ENCODE data around the gene ZBTB21.

DNA sequence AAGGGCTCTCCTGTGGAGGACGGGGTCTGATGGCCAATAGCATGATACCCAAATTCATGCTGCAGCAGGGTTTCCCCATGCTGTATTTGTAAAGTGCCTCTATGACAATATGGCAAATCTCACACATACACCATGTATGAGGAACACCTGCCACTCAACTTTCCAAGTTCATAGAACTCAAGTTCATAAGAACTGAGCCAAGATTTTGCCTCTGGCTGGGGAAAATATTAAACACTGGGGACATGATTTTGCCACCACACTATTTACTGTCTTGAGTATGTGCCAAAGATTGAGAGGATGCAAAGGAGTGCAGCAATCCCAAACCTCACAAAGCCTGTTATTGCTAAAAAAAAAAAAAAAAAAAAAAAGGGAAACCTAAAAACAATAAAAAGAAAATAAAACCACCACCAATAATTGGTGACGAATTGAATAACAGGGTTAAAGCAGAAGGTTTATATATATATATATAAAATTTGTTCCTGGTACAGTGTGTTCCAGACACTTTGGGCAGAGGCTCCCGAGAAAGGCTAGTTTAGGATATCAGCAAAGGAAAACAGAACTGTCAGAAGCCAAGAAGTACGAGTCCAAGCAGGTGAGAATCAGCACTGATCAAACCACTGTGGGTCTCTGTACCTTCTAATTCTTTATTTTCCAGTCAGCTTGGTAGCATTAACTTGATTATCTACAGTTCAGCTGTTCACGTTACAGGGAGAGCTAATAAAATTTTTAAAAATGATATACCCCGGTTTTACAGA lies 24.3 kb downstream of the ZBTB21 start:
- TF ChIP-seq, protein P1, sequence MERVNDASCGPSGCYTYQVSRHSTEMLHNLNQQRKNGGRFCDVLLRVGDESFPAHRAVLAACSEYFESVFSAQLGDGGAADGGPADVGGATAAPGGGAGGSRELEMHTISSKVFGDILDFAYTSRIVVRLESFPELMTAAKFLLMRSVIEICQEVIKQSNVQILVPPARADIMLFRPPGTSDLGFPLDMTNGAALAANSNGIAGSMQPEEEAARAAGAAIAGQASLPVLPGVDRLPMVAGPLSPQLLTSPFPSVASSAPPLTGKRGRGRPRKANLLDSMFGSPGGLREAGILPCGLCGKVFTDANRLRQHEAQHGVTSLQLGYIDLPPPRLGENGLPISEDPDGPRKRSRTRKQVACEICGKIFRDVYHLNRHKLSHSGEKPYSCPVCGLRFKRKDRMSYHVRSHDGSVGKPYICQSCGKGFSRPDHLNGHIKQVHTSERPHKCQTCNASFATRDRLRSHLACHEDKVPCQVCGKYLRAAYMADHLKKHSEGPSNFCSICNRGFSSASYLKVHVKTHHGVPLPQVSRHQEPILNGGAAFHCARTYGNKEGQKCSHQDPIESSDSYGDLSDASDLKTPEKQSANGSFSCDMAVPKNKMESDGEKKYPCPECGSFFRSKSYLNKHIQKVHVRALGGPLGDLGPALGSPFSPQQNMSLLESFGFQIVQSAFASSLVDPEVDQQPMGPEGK (CRISPR knock-in tag; IDR thresholded peaks at IDR 0.05; ENCODE audit: borderline replicate concordance) = no peak
- TF ChIP-seq ZNF565 (CRISPR knock-in tag; conservative IDR thresholded peaks at IDR 0.05; ENCODE audit: low read depth) (no peak), GLIS3 (CRISPR knock-in tag; IDR thresholded peaks at IDR 0.05) (no peak), TCF4 (CRISPR knock-in tag; IDR thresholded peaks at IDR 0.05; ENCODE audit: borderline replicate concordance) (no peak), PPARA (CRISPR knock-in tag; IDR thresholded peaks at IDR 0.05; ENCODE audit: borderline replicate concordance) (no peak), OSR1 (CRISPR knock-in tag; IDR thresholded peaks at IDR 0.05) (no peak), CSDC2 (CRISPR knock-in tag; IDR thresholded peaks at IDR 0.05) (no peak), ZFP30 (CRISPR knock-in tag; IDR thresholded peaks at IDR 0.05) (no peak), ISL1 (CRISPR knock-in tag; IDR thresholded peaks at IDR 0.05) (no peak), RARB (CRISPR knock-in tag; IDR thresholded peaks at IDR 0.05) (no peak)
- TF ChIP-seq, protein P2, sequence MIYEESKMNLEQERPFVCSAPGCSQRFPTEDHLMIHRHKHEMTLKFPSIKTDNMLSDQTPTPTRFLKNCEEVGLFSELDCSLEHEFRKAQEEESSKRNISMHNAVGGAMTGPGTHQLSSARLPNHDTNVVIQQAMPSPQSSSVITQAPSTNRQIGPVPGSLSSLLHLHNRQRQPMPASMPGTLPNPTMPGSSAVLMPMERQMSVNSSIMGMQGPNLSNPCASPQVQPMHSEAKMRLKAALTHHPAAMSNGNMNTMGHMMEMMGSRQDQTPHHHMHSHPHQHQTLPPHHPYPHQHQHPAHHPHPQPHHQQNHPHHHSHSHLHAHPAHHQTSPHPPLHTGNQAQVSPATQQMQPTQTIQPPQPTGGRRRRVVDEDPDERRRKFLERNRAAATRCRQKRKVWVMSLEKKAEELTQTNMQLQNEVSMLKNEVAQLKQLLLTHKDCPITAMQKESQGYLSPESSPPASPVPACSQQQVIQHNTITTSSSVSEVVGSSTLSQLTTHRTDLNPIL (CRISPR knock-in tag; IDR thresholded peaks at IDR 0.05; ENCODE audit: low read depth) = no peak
- TF ChIP-seq, protein P3, sequence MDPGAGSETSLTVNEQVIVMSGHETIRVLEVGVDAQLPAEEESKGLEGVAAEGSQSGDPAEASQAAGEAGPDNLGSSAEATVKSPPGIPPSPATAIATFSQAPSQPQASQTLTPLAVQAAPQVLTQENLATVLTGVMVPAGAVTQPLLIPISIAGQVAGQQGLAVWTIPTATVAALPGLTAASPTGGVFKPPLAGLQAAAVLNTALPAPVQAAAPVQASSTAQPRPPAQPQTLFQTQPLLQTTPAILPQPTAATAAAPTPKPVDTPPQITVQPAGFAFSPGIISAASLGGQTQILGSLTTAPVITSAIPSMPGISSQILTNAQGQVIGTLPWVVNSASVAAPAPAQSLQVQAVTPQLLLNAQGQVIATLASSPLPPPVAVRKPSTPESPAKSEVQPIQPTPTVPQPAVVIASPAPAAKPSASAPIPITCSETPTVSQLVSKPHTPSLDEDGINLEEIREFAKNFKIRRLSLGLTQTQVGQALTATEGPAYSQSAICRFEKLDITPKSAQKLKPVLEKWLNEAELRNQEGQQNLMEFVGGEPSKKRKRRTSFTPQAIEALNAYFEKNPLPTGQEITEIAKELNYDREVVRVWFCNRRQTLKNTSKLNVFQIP (CRISPR knock-in tag; IDR thresholded peaks at IDR 0.05; ENCODE audit: borderline replicate concordance, low read depth) = no peak
- TF ChIP-seq, protein P4, sequence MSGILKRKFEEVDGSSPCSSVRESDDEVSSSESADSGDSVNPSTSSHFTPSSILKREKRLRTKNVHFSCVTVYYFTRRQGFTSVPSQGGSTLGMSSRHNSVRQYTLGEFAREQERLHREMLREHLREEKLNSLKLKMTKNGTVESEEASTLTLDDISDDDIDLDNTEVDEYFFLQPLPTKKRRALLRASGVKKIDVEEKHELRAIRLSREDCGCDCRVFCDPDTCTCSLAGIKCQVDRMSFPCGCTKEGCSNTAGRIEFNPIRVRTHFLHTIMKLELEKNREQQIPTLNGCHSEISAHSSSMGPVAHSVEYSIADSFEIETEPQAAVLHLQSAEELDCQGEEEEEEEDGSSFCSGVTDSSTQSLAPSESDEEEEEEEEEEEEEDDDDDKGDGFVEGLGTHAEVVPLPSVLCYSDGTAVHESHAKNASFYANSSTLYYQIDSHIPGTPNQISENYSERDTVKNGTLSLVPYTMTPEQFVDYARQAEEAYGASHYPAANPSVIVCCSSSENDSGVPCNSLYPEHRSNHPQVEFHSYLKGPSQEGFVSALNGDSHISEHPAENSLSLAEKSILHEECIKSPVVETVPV (CRISPR knock-in tag; IDR thresholded peaks at IDR 0.05) = no peak
